Fibroblast of mammary gland (primary cell): ENCODE measurements around the gene ADI1.
"Not testable (repeated sequence)": the region's sequence is repeated elsewhere in the genome, so short reads cannot be mapped to it uniquely, and the experiment has no call there.

Experiments used
- DNase-seq: peaks from one replicate; pipeline ENCODE4 v3.0.0-alpha.2; 2010; ENCODE audit warnings: low read depth
- H3K4me3 ChIP-seq: 2 replicates; pipeline ENCODE4 v1.5.1; 2011; ENCODE audit warnings: low read depth, mild to moderate bottlenecking, low read length, moderate library complexity; ENCODE audit not compliant: control insufficient read depth
- CTCF ChIP-seq: conservative IDR thresholded peaks from 2 replicates; pipeline ENCODE4 v1.5.1; 2011; ENCODE audit warnings: low read depth, low read length, inconsistent platforms; ENCODE audit not compliant: control insufficient read depth, insufficient read depth

ADI1 gene

GRCh38 chr2:3504741-3505140 lies 14.6 kb downstream of the ADI1 start:
- no peak for DNase-seq
- H3K4me3 ChIP-seq, result no peak overlapping the region
- no peak for TF ChIP-seq CTCF

- TF ChIP-seq CTCF, result no peak
- no peak overlapping the region for H3K4me3 ChIP-seq
- DNase-seq, result no peak
These were observed 15.8 kb downstream of the ADI1 start for GRCh38 chr2:3503483-3503882.

GRCh38 chr2:3503046-3503445 lies 16.3 kb downstream of the ADI1 start:
- TF ChIP-seq CTCF, result no peak
- no peak for DNase-seq
- no peak overlapping the region for H3K4me3 ChIP-seq

GRCh38 chr2:3500326-3500899 lies 18.9 kb downstream of the ADI1 start:
- no peak for DNase-seq
- TF ChIP-seq CTCF, result no peak
- no peak overlapping the region for H3K4me3 ChIP-seq

- no peak for DNase-seq
- TF ChIP-seq CTCF, result no peak
- no peak overlapping the region for H3K4me3 ChIP-seq
These were observed 20.4 kb downstream of the ADI1 start for GRCh38 chr2:3498783-3499394.

GRCh38 chr2:3496708-3497080 lies 22.6 kb downstream of the ADI1 start:
- H3K4me3 ChIP-seq, DNase-seq: not testable (repeated sequence)

GRCh38 chr2:3494984-3495666 lies 24.2 kb downstream of the ADI1 start:
- no peak for TF ChIP-seq CTCF
- H3K4me3 ChIP-seq, result no peak overlapping the region
- DNase-seq, result no peak
